ENCODE measurements around the gene ABHD12.

ABHD12 gene

DNA sequence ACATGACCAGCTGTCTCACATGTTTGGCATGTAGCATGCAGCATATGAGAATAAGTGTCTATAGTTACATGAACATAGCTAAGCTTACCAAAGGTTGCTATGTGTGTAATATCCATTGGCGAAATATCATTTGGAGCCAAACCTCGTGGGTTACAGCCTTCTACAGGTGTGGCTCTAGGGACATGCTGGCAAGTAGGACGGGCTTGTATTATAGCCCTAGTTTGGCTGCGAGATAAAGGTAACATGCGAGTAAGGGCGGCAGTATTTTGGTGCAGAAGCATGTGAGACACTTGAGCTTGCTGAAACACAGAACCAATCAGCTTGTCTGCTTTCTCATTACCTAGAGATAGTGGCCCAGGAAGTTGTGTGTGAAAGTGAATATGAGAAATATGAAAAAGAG, 6.5 kb upstream of the ABHD12 start:
- no peaks in the 10 kb centered on the region for H3K27me3 ChIP-seq (ENCODE audit: insufficient read depth, poor library complexity, severe bottlenecking)
- no peak overlapping the region for H3K4me3 ChIP-seq (replicated peaks; ENCODE audit: insufficient read depth, low read length)
- H3K27ac ChIP-seq (replicated peaks) = no peak overlapping the region
- no peak for DNase-seq (ENCODE audit: low read depth in 1 of 2, low spot score in 1 of 2)
- TF ChIP-seq SPI1 (IDR thresholded peaks at IDR 0.05; ENCODE audit: borderline replicate concordance, low read depth) (no peak), GABPA (IDR thresholded peaks at IDR 0.05; ENCODE audit: low read depth) (no peak), POLR2AphosphoS5 (IDR thresholded peaks at IDR 0.05; ENCODE audit: low read depth) (no peak)
- TF ChIP-seq, protein P1, sequence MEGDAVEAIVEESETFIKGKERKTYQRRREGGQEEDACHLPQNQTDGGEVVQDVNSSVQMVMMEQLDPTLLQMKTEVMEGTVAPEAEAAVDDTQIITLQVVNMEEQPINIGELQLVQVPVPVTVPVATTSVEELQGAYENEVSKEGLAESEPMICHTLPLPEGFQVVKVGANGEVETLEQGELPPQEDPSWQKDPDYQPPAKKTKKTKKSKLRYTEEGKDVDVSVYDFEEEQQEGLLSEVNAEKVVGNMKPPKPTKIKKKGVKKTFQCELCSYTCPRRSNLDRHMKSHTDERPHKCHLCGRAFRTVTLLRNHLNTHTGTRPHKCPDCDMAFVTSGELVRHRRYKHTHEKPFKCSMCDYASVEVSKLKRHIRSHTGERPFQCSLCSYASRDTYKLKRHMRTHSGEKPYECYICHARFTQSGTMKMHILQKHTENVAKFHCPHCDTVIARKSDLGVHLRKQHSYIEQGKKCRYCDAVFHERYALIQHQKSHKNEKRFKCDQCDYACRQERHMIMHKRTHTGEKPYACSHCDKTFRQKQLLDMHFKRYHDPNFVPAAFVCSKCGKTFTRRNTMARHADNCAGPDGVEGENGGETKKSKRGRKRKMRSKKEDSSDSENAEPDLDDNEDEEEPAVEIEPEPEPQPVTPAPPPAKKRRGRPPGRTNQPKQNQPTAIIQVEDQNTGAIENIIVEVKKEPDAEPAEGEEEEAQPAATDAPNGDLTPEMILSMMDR (IDR thresholded peaks at IDR 0.05; ENCODE audit: insufficient read depth, low read length) = no peak
- TF ChIP-seq, protein P2, sequence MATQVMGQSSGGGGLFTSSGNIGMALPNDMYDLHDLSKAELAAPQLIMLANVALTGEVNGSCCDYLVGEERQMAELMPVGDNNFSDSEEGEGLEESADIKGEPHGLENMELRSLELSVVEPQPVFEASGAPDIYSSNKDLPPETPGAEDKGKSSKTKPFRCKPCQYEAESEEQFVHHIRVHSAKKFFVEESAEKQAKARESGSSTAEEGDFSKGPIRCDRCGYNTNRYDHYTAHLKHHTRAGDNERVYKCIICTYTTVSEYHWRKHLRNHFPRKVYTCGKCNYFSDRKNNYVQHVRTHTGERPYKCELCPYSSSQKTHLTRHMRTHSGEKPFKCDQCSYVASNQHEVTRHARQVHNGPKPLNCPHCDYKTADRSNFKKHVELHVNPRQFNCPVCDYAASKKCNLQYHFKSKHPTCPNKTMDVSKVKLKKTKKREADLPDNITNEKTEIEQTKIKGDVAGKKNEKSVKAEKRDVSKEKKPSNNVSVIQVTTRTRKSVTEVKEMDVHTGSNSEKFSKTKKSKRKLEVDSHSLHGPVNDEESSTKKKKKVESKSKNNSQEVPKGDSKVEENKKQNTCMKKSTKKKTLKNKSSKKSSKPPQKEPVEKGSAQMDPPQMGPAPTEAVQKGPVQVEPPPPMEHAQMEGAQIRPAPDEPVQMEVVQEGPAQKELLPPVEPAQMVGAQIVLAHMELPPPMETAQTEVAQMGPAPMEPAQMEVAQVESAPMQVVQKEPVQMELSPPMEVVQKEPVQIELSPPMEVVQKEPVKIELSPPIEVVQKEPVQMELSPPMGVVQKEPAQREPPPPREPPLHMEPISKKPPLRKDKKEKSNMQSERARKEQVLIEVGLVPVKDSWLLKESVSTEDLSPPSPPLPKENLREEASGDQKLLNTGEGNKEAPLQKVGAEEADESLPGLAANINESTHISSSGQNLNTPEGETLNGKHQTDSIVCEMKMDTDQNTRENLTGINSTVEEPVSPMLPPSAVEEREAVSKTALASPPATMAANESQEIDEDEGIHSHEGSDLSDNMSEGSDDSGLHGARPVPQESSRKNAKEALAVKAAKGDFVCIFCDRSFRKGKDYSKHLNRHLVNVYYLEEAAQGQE (IDR thresholded peaks at IDR 0.05; ENCODE audit: insufficient replicate concordance, low read depth) = no peak

DNA sequence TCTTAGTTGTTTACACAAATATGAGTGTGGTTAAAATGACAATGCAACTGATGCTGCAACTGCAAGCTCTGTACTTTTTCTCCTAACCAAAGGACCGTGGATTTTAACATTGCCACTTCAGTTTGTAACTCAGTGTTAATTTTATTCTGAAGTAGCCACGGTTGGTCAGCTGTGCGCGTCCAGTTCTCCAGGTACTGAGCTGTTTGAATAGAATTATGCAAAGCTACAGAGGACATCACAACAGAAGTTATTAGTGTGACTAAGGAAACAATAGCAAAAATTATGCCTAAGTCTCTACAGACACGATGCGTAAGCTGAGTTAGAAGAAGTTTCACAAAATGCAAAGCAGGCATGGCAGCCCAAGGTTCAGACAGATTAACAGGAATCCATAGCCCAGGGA, 4.4 kb upstream of the ABHD12 start:
- TF ChIP-seq SPI1 (IDR thresholded peaks at IDR 0.05; ENCODE audit: borderline replicate concordance, low read depth) (no peak), POLR2AphosphoS5 (IDR thresholded peaks at IDR 0.05; ENCODE audit: low read depth) (no peak), GABPA (IDR thresholded peaks at IDR 0.05; ENCODE audit: low read depth) (no peak)
- TF ChIP-seq, protein P2 (IDR thresholded peaks at IDR 0.05; ENCODE audit: insufficient replicate concordance, low read depth) = no peak
- TF ChIP-seq, protein P1 (IDR thresholded peaks at IDR 0.05; ENCODE audit: insufficient read depth, low read length) = no peak
- Histone ChIP-seq H3K27ac (replicated peaks) (no peak overlapping the region), H3K4me3 (replicated peaks; ENCODE audit: insufficient read depth, low read length) (no peak overlapping the region), H3K27me3 (ENCODE audit: insufficient read depth, poor library complexity, severe bottlenecking) (no peaks in the 10 kb centered on the region)
- DNase-seq (ENCODE audit: low read depth in 1 of 2, low spot score in 1 of 2) = no peak

DNA sequence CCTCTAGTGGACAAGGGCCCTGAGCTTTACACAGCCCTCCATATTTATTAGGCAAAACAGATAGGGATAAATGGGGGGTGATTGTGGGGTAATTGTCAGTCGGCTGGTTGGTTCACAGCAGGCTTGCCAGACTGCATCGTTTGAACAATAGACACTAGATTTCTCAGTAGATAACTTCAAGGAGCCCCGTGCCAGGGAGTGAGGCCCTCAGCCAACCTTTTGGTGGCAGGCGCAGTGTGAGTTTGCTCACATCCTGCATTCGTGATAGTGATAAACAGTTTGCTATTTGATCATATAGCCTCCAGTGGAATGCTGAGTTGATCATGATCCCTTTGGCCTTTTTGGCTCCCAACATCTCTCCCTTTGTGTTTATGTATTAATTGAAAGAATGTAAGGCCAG, 3.6 kb upstream of the ABHD12 start:
- Histone ChIP-seq H3K27me3 (ENCODE audit: insufficient read depth, poor library complexity, severe bottlenecking) (no peaks in the 10 kb centered on the region), H3K27ac (replicated peaks) (no peak overlapping the region), H3K4me3 (replicated peaks; ENCODE audit: insufficient read depth, low read length) (no peak overlapping the region)
- DNase-seq (ENCODE audit: low read depth in 1 of 2, low spot score in 1 of 2) = no peak
- no peak for TF ChIP-seq POLR2AphosphoS5 (IDR thresholded peaks at IDR 0.05; ENCODE audit: low read depth)
- TF ChIP-seq GABPA (IDR thresholded peaks at IDR 0.05; ENCODE audit: low read depth) = no peak
- TF ChIP-seq, protein P2 (IDR thresholded peaks at IDR 0.05; ENCODE audit: insufficient replicate concordance, low read depth) = no peak
- TF ChIP-seq, protein P1 (IDR thresholded peaks at IDR 0.05; ENCODE audit: insufficient read depth, low read length) = no peak
